Endothelial cell of umbilical vein (primary cell): Measurements from ENCODE around the gene LUZP4. TPM values are rescaled to one million over a fixed set of nuclear protein-coding genes. Genes with fewer than 3 reads are reported as not detected.

Source experiments
- BruUV-seq: library from RNA; stranded (reverse); fragments of 400-500 nt; replicated peaks from 2 replicates; lab custom pipeline; 2021; lab: Mats Ljungman, UMichigan
- CTCF ChIA-PET: fragments of 300-600, 350-600 bp; sonication (Branson Sonifier 250); formaldehyde crosslinking; loops from one replicate; lab custom pipeline; 2021; ENCODE audit warnings: antibody characterized with exemption, inconsistent platforms; lab: Charles Lee
- POLR2A ChIA-PET: fragments of 300-600, 350-600 bp; sonication (Branson Sonifier 250); formaldehyde crosslinking; loops from one replicate; lab custom pipeline; 2021; ENCODE audit warnings: antibody characterized with exemption, inconsistent platforms; lab: Charles Lee
- DNase-seq: peaks from one replicate; pipeline ENCODE4 v3.0.0-alpha.2; 2011; ENCODE audit warnings: low read depth, low spot score
- FAIRE-seq: peaks from 2 replicates; lab custom pipeline; 2011; peaks lifted over from hg19 to GRCh38; lab: Jason Lieb, UNC
- H2AFZ ChIP-seq: 2 replicates; pipeline ENCODE4 v1.6.0; 2012; ENCODE audit warnings: low read depth, low read length, control low read depth, inconsistent platforms
- H3K27ac ChIP-seq: 2 replicates; pipeline ENCODE4 v1.5.1; 2011; ENCODE audit warnings: low read depth, mild to moderate bottlenecking, control low read depth, low read length, moderate library complexity; ENCODE audit not compliant: insufficient read depth
- H3K27me3 ChIP-seq, 2 experiments: 2 replicates each; pipeline versions ENCODE4 v1.6.0 to v1.6.1; 2011; ENCODE audit warnings: low read length in 2 of 2, mixed read lengths in 1 of 2; ENCODE audit not compliant: control insufficient read depth in 2 of 2, insufficient read depth in 2 of 2
- H3K36me3 ChIP-seq, 2 experiments: 2 replicates in 1 of 2; 3 replicates in 1 of 2; pipeline ENCODE4 v1.5.1; 2011; ENCODE audit warnings: low read length in 2 of 2, mild to moderate bottlenecking in 1 of 2, moderate library complexity in 1 of 2; ENCODE audit not compliant: control insufficient read depth in 2 of 2, insufficient read depth in 2 of 2; ENCODE audit errors: extremely low read depth in 1 of 2
- H3K4me1 ChIP-seq: 3 replicates; pipeline ENCODE4 v1.5.1; 2011; ENCODE audit warnings: mild to moderate bottlenecking, low read length; ENCODE audit not compliant: control insufficient read depth, insufficient read depth; ENCODE audit errors: extremely low read depth
- H3K4me2 ChIP-seq: 2 replicates; pipeline ENCODE4 v1.6.1; 2011; ENCODE audit warnings: low read length, control low read depth, mixed read lengths; ENCODE audit not compliant: insufficient read depth
- H3K4me3 ChIP-seq, 3 experiments: fragments of 200-600 bp in 1 of 3; sonication (generic), shearing (Covaris generic) in 1 of 3; replicated peaks in 1 of 3; 2 replicates each; pipeline ENCODE4 v1.5.1; 2011 to 2016; ENCODE audit warnings: control low read depth in 3 of 3, low read length in 3 of 3, mild to moderate bottlenecking in 2 of 3, inconsistent platforms in 1 of 3, low read depth in 1 of 3, moderate library complexity in 1 of 3; ENCODE audit not compliant: insufficient read depth in 1 of 3
- H3K79me2 ChIP-seq: 2 replicates; pipeline ENCODE4 v1.6.0; 2012; ENCODE audit warnings: low read length, inconsistent platforms; ENCODE audit not compliant: control insufficient read depth, insufficient read depth
- H3K9ac ChIP-seq: replicated peaks from 2 replicates; pipeline ENCODE3; 2011; ENCODE audit warnings: low read length, control low read depth; ENCODE audit not compliant: insufficient read depth; ENCODE audit errors: extremely low read depth
- H3K9me1 ChIP-seq: replicated peaks from 3 replicates; pipeline ENCODE4 v1.6.0; 2011; ENCODE audit warnings: mild to moderate bottlenecking, low read length; ENCODE audit not compliant: control insufficient read depth, insufficient read depth; ENCODE audit errors: extremely low read depth
- H3K9me3 ChIP-seq: replicated peaks from 2 replicates; pipeline ENCODE4 v1.5.1; 2012; ENCODE audit warnings: low read length, inconsistent platforms; ENCODE audit not compliant: control insufficient read depth, insufficient read depth
- H4K20me1 ChIP-seq: replicated peaks from 2 replicates; pipeline ENCODE3; 2011; ENCODE audit warnings: mild to moderate bottlenecking, low read length; ENCODE audit not compliant: control insufficient read depth, insufficient read depth; ENCODE audit errors: extremely low read depth
- CTCF ChIP-seq, 2 donors: IDR thresholded peaks; 1 replicate in 1 of 2; 2 replicates in 1 of 2; pipeline ENCODE4 v1.5.1; 2011; ENCODE audit warnings: low read length in 2 of 2, mild to moderate bottlenecking in 2 of 2, moderate library complexity in 2 of 2, control low read depth in 1 of 2, inconsistent platforms in 1 of 2, low read depth in 1 of 2; ENCODE audit not compliant: insufficient read depth in 1 of 2; ENCODE audit errors: extremely low read depth in 1 of 2
- EZH2 ChIP-seq: IDR thresholded peaks from 2 replicates; pipeline ENCODE4 v1.6.1; 2012; ENCODE audit warnings: borderline replicate concordance, low read depth, mild to moderate bottlenecking, moderate library complexity, low read length, inconsistent platforms; ENCODE audit not compliant: severe bottlenecking
- FOS ChIP-seq: IDR thresholded peaks from 2 replicates; pipeline ENCODE4 v1.6.1; 2011; ENCODE audit warnings: mild to moderate bottlenecking, low read length, moderate library complexity, borderline replicate concordance; ENCODE audit not compliant: insufficient read depth
- GATA2 ChIP-seq: IDR thresholded peaks from 2 replicates; pipeline ENCODE4 v1.7.0; 2011; ENCODE audit warnings: low read depth, mild to moderate bottlenecking, moderate library complexity, mixed read lengths, low read length; ENCODE audit not compliant: insufficient read length, insufficient read depth
- JUN ChIP-seq: IDR thresholded peaks from 2 replicates; pipeline ENCODE4 v1.6.1; 2011; ENCODE audit warnings: borderline replicate concordance, low read depth; ENCODE audit not compliant: insufficient read length, insufficient read depth
- MYC ChIP-seq: IDR thresholded peaks from one replicate; pipeline ENCODE4 v1.6.1; 2011; ENCODE audit warnings: mild to moderate bottlenecking, low read depth, low read length
- POLR2A ChIP-seq: IDR thresholded peaks from 2 replicates; pipeline ENCODE4 v1.6.1; 2012; ENCODE audit warnings: low read depth, mild to moderate bottlenecking, control low read depth, low read length
- POLR2AphosphoS5 ChIP-seq: IDR thresholded peaks from 2 replicates; pipeline ENCODE4 v1.6.1; 2012; ENCODE audit warnings: low read depth, mild to moderate bottlenecking, control low read depth, low read length, moderate library complexity; ENCODE audit not compliant: insufficient read depth
- dilution Hi-C: fragments of 300-500 bp; cut with MboI; formaldehyde crosslinking; loops from one replicate; pipeline ENCODE4 v1.15.0; 2019; ENCODE audit warnings: low sequenced_read_pairs; ENCODE audit not compliant: extremely low pct_ligation_motif_present
- intact Hi-C: fragments of 100-400 bp; cut with micrococcal nuclease; formaldehyde crosslinking; loops from one replicate; pipeline ENCODE4 v1.10.0; 2022
- polyA plus RNA-seq, 4 experiments: library from polyadenylated mRNA; depleted of rRNA in 3 of 4; stranded (reverse) in 3 of 4; unstranded in 1 of 4; fragments of >200 nt; gene quantifications; 2 replicates each; pipeline versions ENCODE4 v1.2.1 to v1.2.3, GENCODE V29; 2011 to 2012; ENCODE audit warnings: missing spikeins in 1 of 4
- total RNA-seq: library from RNA; stranded (reverse); gene quantifications from 2 replicates; pipeline ENCODE4 v1.2.3, GENCODE V29; 2021
- TF ChIP-seq, protein P1 (sequence below): IDR thresholded peaks from 2 replicates; pipeline ENCODE4 v1.6.1; 2011; ENCODE audit not compliant: insufficient read depth, insufficient read length

Gene LUZP4
- total and polyA plus RNA-seq, 2 donors (not counting 3 experiments of a cell fraction or from before 2014, with no cell fraction given): not detected

GRCh38 chrX:115284877-115285276, 4.6 kb upstream of the LUZP4 start:
- peak; percentile 66 for FAIRE-seq
- TF ChIP-seq, protein P1, sequence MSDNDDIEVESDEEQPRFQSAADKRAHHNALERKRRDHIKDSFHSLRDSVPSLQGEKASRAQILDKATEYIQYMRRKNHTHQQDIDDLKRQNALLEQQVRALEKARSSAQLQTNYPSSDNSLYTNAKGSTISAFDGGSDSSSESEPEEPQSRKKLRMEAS: no peak
- no peak for TF ChIP-seq GATA2
- no peak for TF ChIP-seq POLR2A
- TF ChIP-seq MYC: no peak
- no peak for TF ChIP-seq JUN
- no peak for TF ChIP-seq CTCF (IDR thresholded peaks at IDR 0.05; ENCODE audit: extremely low read depth in 1 of 2, insufficient read depth in 1 of 2, low read depth in 1 of 2, low read length in 2 of 2)
- TF ChIP-seq FOS: no peak
- no peak for TF ChIP-seq EZH2
- no peak for TF ChIP-seq POLR2AphosphoS5

More at GRCh38 chrX:115284877-115285276, 4.6 kb upstream of the LUZP4 start:
- no TSS peak for BruUV-seq
- dilution Hi-C loops (no loop called here), intact Hi-C loops (loop anchor here (10.0 kb wide), 1 partner anchor 660 kb away; no protein-coding TSS in a partner anchor)
- Histone ChIP-seq H3K4me2 (no peak overlapping the region), H2AFZ (no peak overlapping the region), H3K36me3 (no peaks in the 10 kb centered on the region), H3K4me3 (no peak overlapping the region), H3K9ac (no peak overlapping the region), H4K20me1 (no peaks in the 10 kb centered on the region), H3K9me3 (no peaks in the 10 kb centered on the region), H3K4me1 (no peaks in the 10 kb centered on the region), H3K27me3 (no peaks in the 10 kb centered on the region), H3K9me1 (no peaks in the 10 kb centered on the region), H3K27ac (no peak overlapping the region), H3K79me2 (no peaks in the 10 kb centered on the region)
- ChIA-PET CTCF (interaction anchor here (0.5 to 1.3 kb wide), 5 partner anchors 13 to 659 kb away, joined by 3 to 5 read pairs (median 3); no protein-coding TSS in a partner anchor), POLR2A (no interaction called here)
- DNase-seq: peak; percentile 5
